ENCODE results near the gene WDR4.
"Not testable (repeated sequence)": the region's sequence is repeated elsewhere in the genome, so short reads cannot be mapped to it uniquely, and the experiment has no call there.

The WDR4 gene

GRCh38 chr21:42854246-42855010 is 24.9 kb downstream of the WDR4 start:
- no peaks in the 10 kb centered on the region for H3K4me1 ChIP-seq (ENCODE audit: control insufficient read depth, insufficient read depth, low read length)
- WGBS (ENCODE audit: insufficient coverage, insufficient read length), result no CpG with 5 or more reads among the region's 28 CpGs
- no peaks in the 10 kb centered on the region; the same call in 1 of the 2 replicates for H3K27me3 ChIP-seq (ENCODE audit: control insufficient read depth, insufficient read depth, low read length)
- no peak for DNase-seq (ENCODE audit: low read depth, low spot score)
- H3K4me3 ChIP-seq (ENCODE audit: low read length), result no peak overlapping the region
- no peak overlapping the region for H3K27ac ChIP-seq (ENCODE audit: low read length)
- no peaks in the 10 kb centered on the region for H3K9me3 ChIP-seq (ENCODE audit: control insufficient read depth, insufficient read depth, low read length)
- peaks cover 76% of the 10 kb centered on the region for H3K36me3 ChIP-seq (ENCODE audit: control insufficient read depth, insufficient read depth, low read length)

- H3K9me3 ChIP-seq (ENCODE audit: control insufficient read depth, insufficient read depth, low read length), result no peaks in the 10 kb centered on the region
- H3K27ac ChIP-seq (ENCODE audit: low read length), result no peak overlapping the region
- no peaks in the 10 kb centered on the region; the same call in 1 of the 2 replicates for H3K27me3 ChIP-seq (ENCODE audit: control insufficient read depth, insufficient read depth, low read length)
- no peaks in the 10 kb centered on the region for H3K4me1 ChIP-seq (ENCODE audit: control insufficient read depth, insufficient read depth, low read length)
- no CpG with 5 or more reads among the region's 20 CpGs for WGBS (ENCODE audit: insufficient coverage, insufficient read length)
- H3K4me3 ChIP-seq (ENCODE audit: low read length), result no peak overlapping the region
- no peak for DNase-seq (ENCODE audit: low read depth, low spot score)
- peaks cover 78% of the 10 kb centered on the region for H3K36me3 ChIP-seq (ENCODE audit: control insufficient read depth, insufficient read depth, low read length)
Measured at GRCh38 chr21:42853621-42854020, 25.7 kb downstream of the WDR4 start.

DNA sequence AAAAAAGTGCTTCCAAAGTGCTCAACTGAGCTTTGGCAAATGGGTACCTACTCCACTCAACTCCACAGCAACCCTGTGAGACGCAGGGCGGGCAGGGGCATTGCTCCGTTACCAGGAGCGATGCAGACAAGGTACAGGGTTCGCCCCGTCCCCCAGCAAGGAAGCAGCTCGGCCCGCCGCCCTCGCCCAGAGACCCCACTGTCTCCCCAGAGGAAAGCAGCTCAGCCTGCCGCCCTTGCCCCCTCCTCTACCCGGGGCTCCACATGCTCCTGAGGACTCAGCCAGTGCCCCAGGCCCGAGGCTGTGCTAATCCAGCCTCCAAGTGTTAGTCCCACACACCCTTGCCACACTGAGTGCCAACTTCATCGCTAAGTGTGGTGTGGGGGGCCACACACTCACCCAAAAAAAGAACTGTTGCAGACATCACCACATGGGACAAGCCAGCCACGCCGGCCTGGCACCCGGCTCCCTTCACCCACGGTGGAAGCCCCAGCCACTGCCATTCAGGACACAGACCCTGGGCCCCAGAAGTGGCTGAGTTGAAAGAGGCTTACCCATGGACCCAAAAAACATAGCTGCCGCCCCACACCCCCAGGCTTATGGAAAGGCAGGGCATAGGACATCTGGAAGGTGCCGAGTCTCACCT is 26.3 kb downstream of the WDR4 start:
- WGBS (ENCODE audit: insufficient coverage, insufficient read length), result no CpG with 5 or more reads among the region's 20 CpGs
- H3K36me3 ChIP-seq (ENCODE audit: control insufficient read depth, insufficient read depth, low read length), result peaks cover 77% of the 10 kb centered on the region

DNA sequence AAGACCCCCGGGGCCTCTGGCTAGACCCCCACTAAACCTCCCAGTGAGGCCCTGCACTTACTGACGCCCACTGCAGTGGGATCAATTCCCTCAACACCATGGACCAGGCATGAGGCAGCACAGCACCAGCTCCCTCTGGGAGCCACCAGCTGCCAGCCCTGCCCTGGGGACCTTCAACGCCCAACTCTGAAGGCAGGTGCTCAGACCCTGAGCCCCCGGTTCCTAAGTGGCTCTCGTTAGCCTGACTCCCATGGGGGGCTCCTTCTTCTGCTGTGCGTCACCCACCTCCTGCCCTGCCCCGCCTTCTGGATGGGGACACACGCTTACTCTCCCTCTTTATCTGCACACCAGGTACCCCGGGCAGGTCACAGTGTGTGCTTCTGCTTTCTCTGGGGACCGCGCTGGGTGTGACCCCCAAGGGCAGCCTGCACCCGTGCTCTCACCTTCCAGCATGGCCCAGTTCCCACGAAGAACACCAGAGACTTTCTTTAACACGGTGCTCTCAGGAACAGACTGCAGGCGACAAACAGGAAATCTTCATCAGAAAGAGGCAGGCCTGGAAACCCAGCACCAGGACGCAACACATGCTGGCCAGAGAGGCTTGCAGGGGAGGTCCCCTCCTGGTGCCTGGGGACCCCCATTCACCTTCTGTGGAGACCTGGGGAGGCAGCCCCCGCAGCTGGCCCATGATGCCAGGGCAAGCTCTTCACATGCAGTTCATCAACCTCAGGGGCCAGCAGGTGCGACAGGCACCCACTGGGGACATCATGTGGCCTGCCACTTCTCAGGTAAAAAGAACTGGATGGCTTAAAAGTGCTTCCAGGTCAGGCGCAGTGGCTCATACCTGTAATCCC is 27.3 kb downstream of the WDR4 start:
- no peaks in the 10 kb centered on the region for H3K27me3 ChIP-seq (ENCODE audit: control insufficient read depth, insufficient read depth, low read length)
- WGBS (ENCODE audit: insufficient coverage, insufficient read length), result no CpG with 5 or more reads among the region's 19 CpGs
- no peak overlapping the region for H3K4me3 ChIP-seq (ENCODE audit: low read length)
- no peaks in the 10 kb centered on the region for H3K4me1 ChIP-seq (ENCODE audit: control insufficient read depth, insufficient read depth, low read length)
- peaks cover 79% of the 10 kb centered on the region for H3K36me3 ChIP-seq (ENCODE audit: control insufficient read depth, insufficient read depth, low read length)
- H3K9me3 ChIP-seq (ENCODE audit: control insufficient read depth, insufficient read depth, low read length), result no peaks in the 10 kb centered on the region
- no peak overlapping the region for H3K27ac ChIP-seq (ENCODE audit: low read length)
- DNase-seq (ENCODE audit: low read depth, low spot score), result no peak

More for the DNA sequence above, 26.3 kb downstream of the WDR4 start:
- Histone ChIP-seq H3K9me3 (ENCODE audit: control insufficient read depth, insufficient read depth, low read length) (no peaks in the 10 kb centered on the region), H3K4me1 (ENCODE audit: control insufficient read depth, insufficient read depth, low read length) (no peaks in the 10 kb centered on the region), H3K27ac (ENCODE audit: low read length) (no peak overlapping the region), H3K27me3 (ENCODE audit: control insufficient read depth, insufficient read depth, low read length) (no peaks in the 10 kb centered on the region; the same call in 1 of the 2 replicates), H3K4me3 (ENCODE audit: low read length) (no peak overlapping the region)
- DNase-seq (ENCODE audit: low read depth, low spot score), result no peak

- WGBS (ENCODE audit: insufficient coverage, insufficient read length), result no CpG with 5 or more reads among the region's 21 CpGs
- Histone ChIP-seq H3K4me3 (ENCODE audit: low read length) (no peak overlapping the region), H3K36me3 (ENCODE audit: control insufficient read depth, insufficient read depth, low read length) (peaks cover 74% of the 10 kb centered on the region), H3K27ac (ENCODE audit: low read length) (no peak overlapping the region), H3K4me1 (ENCODE audit: control insufficient read depth, insufficient read depth, low read length) (no peaks in the 10 kb centered on the region), H3K9me3 (ENCODE audit: control insufficient read depth, insufficient read depth, low read length) (no peaks in the 10 kb centered on the region), H3K27me3 (ENCODE audit: control insufficient read depth, insufficient read depth, low read length) (no peaks in the 10 kb centered on the region)
- no peak for DNase-seq (ENCODE audit: low read depth, low spot score)
Measured at GRCh38 chr21:42850866-42851391, 28.4 kb downstream of the WDR4 start.

DNA sequence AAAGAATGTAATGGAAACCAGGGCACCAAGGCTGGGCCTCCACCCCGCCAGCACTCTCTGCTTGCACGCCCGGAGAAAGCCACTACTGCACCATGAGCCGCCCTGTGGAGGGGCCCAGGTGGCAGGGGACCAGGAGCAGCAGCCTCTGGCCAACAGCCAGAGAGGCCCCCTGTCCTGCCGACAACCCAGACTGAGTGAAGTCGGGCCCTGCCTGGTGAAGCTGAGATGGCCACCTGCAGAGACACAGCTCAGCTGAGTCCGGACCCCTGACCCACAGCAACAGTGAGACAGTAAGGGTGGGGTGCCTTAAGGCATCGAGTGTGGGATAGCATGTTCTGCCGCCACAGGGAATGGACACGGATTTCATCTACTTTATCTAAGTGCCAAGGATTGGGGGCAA is 28.9 kb downstream of the WDR4 start:
- no peaks in the 10 kb centered on the region for H3K9me3 ChIP-seq (ENCODE audit: control insufficient read depth, insufficient read depth, low read length)
- no peaks in the 10 kb centered on the region for H3K27me3 ChIP-seq (ENCODE audit: control insufficient read depth, insufficient read depth, low read length)
- WGBS (ENCODE audit: insufficient coverage, insufficient read length), result no CpG with 5 or more reads among the region's 10 CpGs
- H3K4me1 ChIP-seq (ENCODE audit: control insufficient read depth, insufficient read depth, low read length), result no peaks in the 10 kb centered on the region
- H3K36me3 ChIP-seq (ENCODE audit: control insufficient read depth, insufficient read depth, low read length), result peaks cover 71% of the 10 kb centered on the region
- no peak for DNase-seq (ENCODE audit: low read depth, low spot score)
- H3K27ac ChIP-seq (ENCODE audit: low read length), result no peak overlapping the region
- H3K4me3 ChIP-seq (ENCODE audit: low read length), result no peak overlapping the region

DNA sequence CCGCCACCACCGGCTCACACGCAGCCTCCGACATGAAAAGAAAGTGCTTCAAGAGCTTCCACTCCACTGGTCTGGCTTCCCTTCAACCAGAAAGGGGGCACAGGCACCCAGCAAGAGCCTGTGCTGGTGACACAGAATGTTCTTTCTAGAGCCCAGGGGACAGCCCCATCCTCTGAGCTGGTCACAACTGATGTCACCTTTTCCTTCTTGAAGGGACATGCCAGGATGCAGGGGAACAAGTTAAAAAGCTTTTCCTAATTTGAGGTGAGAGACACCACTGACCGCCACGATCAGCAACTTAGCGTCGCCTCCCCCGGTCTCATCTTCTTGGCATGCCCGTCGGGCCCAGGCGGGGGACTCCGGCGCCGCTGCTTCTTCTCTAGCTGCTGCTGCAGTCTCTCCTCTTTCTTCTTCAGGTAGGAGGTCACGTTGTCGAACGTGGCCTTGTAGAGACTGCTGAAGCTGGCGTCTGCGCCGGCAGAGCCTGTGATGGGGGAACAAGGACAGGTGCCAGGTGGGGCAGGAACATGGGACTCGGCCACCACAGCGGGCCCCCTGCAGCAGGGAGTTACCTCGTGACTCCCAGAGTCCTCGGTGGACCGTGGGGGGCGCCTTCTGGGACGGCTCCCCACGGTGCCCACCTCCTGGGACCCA is 29.5 kb downstream of the WDR4 start:
- no peak for DNase-seq (ENCODE audit: low read depth, low spot score)
- Histone ChIP-seq H3K36me3 (ENCODE audit: control insufficient read depth, insufficient read depth, low read length) (peaks cover 70% of the 10 kb centered on the region), H3K9me3 (ENCODE audit: control insufficient read depth, insufficient read depth, low read length) (no peaks in the 10 kb centered on the region), H3K27me3 (ENCODE audit: control insufficient read depth, insufficient read depth, low read length) (no peaks in the 10 kb centered on the region), H3K4me1 (ENCODE audit: control insufficient read depth, insufficient read depth, low read length) (no peaks in the 10 kb centered on the region), H3K27ac (ENCODE audit: low read length) (no peak overlapping the region), H3K4me3 (ENCODE audit: low read length) (no peak overlapping the region)
- no CpG with 5 or more reads among the region's 29 CpGs for WGBS (ENCODE audit: insufficient coverage, insufficient read length)

- Histone ChIP-seq H3K27ac (ENCODE audit: low read length) (no peak overlapping the region), H3K9me3 (ENCODE audit: control insufficient read depth, insufficient read depth, low read length) (no peaks in the 10 kb centered on the region), H3K27me3 (ENCODE audit: control insufficient read depth, insufficient read depth, low read length) (no peaks in the 10 kb centered on the region), H3K4me3 (ENCODE audit: low read length) (no peak overlapping the region), H3K4me1 (ENCODE audit: control insufficient read depth, insufficient read depth, low read length) (no peaks in the 10 kb centered on the region), H3K36me3 (ENCODE audit: control insufficient read depth, insufficient read depth, low read length) (peaks cover 69% of the 10 kb centered on the region)
- no CpG with 5 or more reads among the region's 54 CpGs for WGBS (ENCODE audit: insufficient coverage, insufficient read length)
- DNase-seq (ENCODE audit: low read depth, low spot score), result no peak
Measured at GRCh38 chr21:42848932-42849758, 30.2 kb downstream of the WDR4 start.

DNA sequence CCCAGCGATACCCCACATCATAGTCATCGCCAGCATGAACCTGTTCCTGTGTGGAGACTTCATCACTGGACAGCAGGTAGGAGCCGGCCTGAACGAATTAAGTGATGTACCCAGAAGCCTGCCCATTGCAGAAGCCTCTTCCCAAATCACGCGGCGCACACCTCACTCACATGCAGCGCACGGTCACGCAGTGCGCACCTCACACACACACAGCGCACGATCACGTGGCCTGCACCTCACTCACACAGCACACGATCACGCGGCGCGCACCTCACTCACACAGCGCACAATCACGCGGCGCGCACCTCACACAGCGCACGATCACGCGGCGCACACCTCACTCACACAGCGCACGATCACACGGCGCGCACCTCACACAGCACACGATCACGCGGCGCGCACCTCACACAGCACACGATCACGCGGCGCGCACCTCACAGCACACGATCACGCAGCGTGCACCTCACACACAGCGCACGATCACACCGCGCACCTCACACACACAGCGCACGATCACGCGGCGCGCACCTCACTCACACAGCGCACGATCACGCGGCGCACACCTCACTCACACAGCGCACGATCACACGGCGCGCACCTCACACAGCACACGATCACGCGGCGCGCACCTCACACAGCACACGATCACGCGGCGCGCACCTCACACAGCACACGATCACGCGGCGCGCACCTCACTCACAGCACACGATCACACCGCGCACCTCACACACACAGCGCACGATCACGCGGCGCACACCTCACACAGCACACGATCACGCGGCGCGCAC is 31.0 kb downstream of the WDR4 start:
- H3K9me3 ChIP-seq (ENCODE audit: control insufficient read depth, insufficient read depth, low read length); H3K27me3 ChIP-seq (ENCODE audit: control insufficient read depth, insufficient read depth, low read length); H3K4me3 ChIP-seq (ENCODE audit: low read length); H3K27ac ChIP-seq (ENCODE audit: low read length); H3K4me1 ChIP-seq (ENCODE audit: control insufficient read depth, insufficient read depth, low read length); DNase-seq (ENCODE audit: low read depth, low spot score): not testable (repeated sequence)
- peaks cover 61% of the 10 kb centered on the region for H3K36me3 ChIP-seq (ENCODE audit: control insufficient read depth, insufficient read depth, low read length)
- WGBS (ENCODE audit: insufficient coverage, insufficient read length), result no CpG with 5 or more reads among the region's 95 CpGs
